ENCODE data around the gene TTLL7.

DNA sequence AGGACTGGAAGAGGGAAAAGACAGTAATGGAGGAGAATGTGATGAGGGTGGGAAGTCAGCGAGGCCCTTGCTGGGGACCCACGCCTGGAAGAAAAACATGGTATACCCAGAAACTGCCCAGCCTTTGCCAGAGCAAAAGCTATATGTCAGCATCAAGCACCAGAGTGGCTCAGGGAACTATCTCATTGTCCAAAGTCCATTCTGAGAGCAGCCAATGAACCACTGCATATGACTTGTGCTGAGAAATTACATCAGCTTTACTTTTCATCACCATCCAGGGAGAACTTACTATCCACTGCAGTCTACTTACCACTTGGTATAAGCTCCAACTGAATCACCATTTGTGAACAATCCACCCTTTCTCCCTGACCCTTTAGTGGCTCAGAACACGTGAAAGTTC is 148.1 kb downstream of the TTLL7 start:
- no peak for TF ChIP-seq POLR2A (IDR thresholded peaks at IDR 0.05)
- TF ChIP-seq, protein P1, sequence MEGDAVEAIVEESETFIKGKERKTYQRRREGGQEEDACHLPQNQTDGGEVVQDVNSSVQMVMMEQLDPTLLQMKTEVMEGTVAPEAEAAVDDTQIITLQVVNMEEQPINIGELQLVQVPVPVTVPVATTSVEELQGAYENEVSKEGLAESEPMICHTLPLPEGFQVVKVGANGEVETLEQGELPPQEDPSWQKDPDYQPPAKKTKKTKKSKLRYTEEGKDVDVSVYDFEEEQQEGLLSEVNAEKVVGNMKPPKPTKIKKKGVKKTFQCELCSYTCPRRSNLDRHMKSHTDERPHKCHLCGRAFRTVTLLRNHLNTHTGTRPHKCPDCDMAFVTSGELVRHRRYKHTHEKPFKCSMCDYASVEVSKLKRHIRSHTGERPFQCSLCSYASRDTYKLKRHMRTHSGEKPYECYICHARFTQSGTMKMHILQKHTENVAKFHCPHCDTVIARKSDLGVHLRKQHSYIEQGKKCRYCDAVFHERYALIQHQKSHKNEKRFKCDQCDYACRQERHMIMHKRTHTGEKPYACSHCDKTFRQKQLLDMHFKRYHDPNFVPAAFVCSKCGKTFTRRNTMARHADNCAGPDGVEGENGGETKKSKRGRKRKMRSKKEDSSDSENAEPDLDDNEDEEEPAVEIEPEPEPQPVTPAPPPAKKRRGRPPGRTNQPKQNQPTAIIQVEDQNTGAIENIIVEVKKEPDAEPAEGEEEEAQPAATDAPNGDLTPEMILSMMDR (IDR thresholded peaks at IDR 0.05), result no peak
